Measurements from ENCODE around the gene PPP2R2C. TPM values are rescaled to one million over a fixed set of nuclear protein-coding genes. Genes with fewer than 3 reads are reported as not detected.

The PPP2R2C gene
- total and polyA plus RNA-seq, 2 donors, result 5.4 to 6.4 TPM

DNA sequence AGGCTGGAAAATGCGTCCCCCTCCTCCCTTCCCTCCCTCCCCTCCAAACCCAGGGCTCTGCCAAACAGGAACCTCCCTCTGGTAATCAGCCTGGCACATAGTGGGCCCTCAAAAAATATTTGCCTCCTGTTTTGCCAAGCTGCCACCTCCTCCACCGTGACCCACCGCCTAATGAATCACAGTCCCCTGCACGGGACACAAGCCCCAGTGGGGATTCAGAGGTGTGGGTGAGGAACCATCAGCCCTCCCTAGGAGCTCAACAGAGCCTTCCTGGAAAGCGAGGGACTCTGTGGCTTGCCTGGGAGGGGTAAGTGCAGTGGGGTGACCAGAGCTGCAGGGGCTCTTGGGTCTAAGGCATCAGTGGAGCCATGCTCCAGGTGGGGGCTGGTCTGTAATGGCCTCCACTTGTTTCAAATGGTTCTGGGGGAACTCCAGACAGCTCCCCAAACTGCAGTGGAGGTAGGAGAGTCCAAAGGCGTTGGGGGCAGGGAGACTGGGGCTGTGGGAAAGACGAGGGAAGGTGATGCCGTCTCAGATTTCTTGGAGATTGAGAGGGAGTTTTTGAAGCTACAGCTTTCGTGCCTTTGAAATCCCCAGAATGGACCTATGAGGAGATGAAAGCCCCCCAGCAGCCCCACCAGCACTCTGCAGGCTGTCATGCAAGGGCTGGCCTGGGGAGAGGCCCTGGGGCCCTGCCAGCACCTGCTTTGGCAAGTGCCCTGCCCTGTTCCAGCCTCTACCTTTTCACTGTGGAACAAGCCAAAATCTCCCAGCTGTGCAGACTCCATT lies 1.0 kb upstream of the PPP2R2C start:
- Histone ChIP-seq H3K36me3 (ENCODE audit: control insufficient read depth in 2 of 2, insufficient read depth in 2 of 2, low read length in 1 of 2) (no peaks in the 10 kb centered on the region), H3K27me3 (ENCODE audit: control insufficient read depth in 2 of 2, insufficient read depth in 1 of 2, low read length in 1 of 2) (peaks cover 40 to 54% of the 10 kb centered on the region in 2 donors)
- peak in 1 of 9 donors; percentile 25 for DNase-seq (ENCODE audit: low read depth in 6 of 9, low spot score in 9 of 9)

DNA sequence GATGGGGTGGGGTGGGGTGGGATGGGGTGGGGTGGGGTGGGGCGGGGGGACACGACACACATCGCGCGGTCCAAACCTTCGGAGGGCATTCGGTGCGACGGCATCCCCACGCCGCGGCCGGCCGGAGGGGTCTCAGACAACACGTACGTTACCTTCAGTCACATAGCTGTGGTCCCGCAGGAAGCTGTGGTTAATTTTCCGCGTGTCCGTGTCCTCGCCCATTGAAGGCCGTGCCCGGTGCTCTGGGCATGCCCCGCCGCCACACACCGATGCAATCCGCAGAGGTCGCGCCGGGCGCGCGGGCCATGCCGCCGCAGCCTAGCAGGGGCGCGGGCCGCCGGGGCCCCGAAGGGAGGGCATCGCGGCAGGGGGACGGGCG lies 417 bp downstream of the PPP2R2C start:
- no peak overlapping the region for H3K27ac ChIP-seq (ENCODE audit: low read depth in 1 of 2, low read length in 1 of 2)
- WGBS, result 4% methylated on average over 44 of the region's 44 CpGs
- peak overlapping the region in 1 of 2 donors; percentile 15 for H3K4me3 ChIP-seq (ENCODE audit: low read length in 2 of 2)
- H3K9me3 ChIP-seq (ENCODE audit: control insufficient read depth in 2 of 2, insufficient read depth in 1 of 2, low read length in 1 of 2), result no peaks in the 10 kb centered on the region
- H3K4me1 ChIP-seq (ENCODE audit: control insufficient read depth in 2 of 2, insufficient read depth in 2 of 2, low read length in 2 of 2), result no peaks in the 10 kb centered on the region
- H3K27me3 ChIP-seq (ENCODE audit: control insufficient read depth in 2 of 2, insufficient read depth in 1 of 2, low read length in 1 of 2), result peaks cover 40 to 59% of the 10 kb centered on the region in 2 donors
- H3K36me3 ChIP-seq (ENCODE audit: control insufficient read depth in 2 of 2, insufficient read depth in 2 of 2, low read length in 1 of 2), result no peaks in the 10 kb centered on the region
- DNase-seq (ENCODE audit: low read depth in 6 of 9, low spot score in 9 of 9), result no peak

More for the DNA sequence above, 1.0 kb upstream of the PPP2R2C start:
- Histone ChIP-seq H3K27ac (ENCODE audit: low read depth in 1 of 2, low read length in 1 of 2) (no peak overlapping the region), H3K4me3 (ENCODE audit: low read length in 2 of 2) (no peak overlapping the region), H3K9me3 (ENCODE audit: control insufficient read depth in 2 of 2, insufficient read depth in 1 of 2, low read length in 1 of 2) (no peaks in the 10 kb centered on the region), H3K4me1 (ENCODE audit: control insufficient read depth in 2 of 2, insufficient read depth in 2 of 2, low read length in 2 of 2) (no peaks in the 10 kb centered on the region)
- 41% methylated on average over 9 of the region's 9 CpGs for WGBS

DNA sequence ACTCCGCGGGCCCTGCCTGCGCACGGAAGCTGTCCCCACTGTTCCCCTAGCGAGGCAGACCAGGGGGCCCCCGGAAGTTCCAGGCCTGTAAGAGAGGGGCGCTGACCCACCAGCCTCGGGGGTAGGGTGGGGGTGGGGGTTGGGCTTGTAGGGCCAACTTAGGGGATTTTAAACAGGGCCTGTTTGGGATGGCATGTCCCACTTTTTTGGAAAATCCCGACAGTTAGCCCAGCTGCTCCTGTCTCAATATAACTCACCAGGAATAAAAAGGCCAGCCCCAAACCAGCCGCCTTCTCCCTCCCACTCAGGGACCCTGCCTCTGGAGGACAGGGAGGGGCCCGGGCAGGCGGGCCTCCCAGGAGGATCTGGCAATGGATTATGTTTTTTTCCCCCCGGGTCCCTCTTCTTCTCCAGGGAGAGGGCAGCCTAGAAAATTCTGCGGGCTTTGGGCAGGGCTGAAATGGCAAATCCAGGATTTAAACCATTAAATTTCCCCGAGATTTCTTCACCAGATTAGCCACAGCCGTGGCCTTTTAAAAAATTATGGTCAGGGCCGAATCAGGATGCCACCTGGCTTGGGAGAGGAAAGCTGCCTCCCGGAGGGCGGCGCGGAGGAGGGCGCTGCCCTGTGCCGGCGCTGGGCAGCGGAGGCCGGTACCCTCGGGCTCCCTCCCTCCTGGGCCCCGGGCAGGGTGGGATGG lies 957 bp downstream of the PPP2R2C start:
- Histone ChIP-seq H3K27me3 (ENCODE audit: control insufficient read depth in 2 of 2, insufficient read depth in 1 of 2, low read length in 1 of 2) (peaks cover 40 to 59% of the 10 kb centered on the region in 2 donors), H3K4me1 (ENCODE audit: control insufficient read depth in 2 of 2, insufficient read depth in 2 of 2, low read length in 2 of 2) (no peaks in the 10 kb centered on the region), H3K27ac (ENCODE audit: low read depth in 1 of 2, low read length in 1 of 2) (no peak overlapping the region), H3K4me3 (ENCODE audit: low read length in 2 of 2) (peak overlapping the region in 1 of 2 donors; percentile 3), H3K36me3 (ENCODE audit: control insufficient read depth in 2 of 2, insufficient read depth in 2 of 2, low read length in 1 of 2) (no peaks in the 10 kb centered on the region), H3K9me3 (ENCODE audit: control insufficient read depth in 2 of 2, insufficient read depth in 1 of 2, low read length in 1 of 2) (no peaks in the 10 kb centered on the region)
- 8% methylated on average over 28 of the region's 28 CpGs for WGBS
- no peak for DNase-seq (ENCODE audit: low read depth in 6 of 9, low spot score in 9 of 9)

DNA sequence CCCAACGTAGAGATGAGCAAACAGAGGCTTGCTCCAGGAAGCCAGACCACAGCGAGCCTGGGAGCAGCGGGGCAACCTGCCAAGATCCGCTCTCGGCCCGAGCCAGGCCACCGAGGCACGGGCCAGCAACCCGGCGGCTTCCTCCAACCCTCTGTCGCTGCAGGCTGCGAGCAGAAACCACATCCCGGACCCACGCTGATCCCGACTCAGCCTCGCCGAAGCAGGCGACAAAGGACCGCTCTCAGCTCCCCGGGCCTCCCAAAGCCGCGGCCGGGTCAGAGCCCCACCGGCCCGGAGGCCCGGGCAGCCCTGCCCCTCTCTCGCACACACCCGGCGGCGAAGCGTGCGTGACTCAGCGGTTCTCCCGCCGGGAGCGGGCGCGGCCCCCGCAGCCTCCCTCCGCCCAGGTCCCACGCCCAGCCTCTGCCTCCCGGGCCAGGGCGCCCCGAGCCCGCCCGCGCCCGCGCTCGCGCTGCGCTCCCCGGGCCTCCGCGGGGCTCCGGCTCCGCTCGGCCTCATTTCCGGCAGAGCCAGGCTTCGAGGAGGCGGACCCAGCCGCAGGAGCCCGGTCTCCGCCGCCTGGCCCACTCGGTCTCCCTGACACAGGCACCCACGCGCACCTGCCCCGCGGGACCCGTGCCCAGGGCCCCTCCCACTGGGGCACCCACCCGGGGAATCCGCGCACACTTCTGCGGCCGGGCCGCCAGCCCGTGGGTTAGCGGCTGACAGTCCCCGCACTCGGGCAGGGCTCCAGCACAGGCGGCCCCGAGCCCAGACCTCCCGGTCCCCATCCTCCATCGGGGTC lies 1.7 kb downstream of the PPP2R2C start:
- DNase-seq (ENCODE audit: low read depth in 6 of 9, low spot score in 9 of 9), result no peak

DNA sequence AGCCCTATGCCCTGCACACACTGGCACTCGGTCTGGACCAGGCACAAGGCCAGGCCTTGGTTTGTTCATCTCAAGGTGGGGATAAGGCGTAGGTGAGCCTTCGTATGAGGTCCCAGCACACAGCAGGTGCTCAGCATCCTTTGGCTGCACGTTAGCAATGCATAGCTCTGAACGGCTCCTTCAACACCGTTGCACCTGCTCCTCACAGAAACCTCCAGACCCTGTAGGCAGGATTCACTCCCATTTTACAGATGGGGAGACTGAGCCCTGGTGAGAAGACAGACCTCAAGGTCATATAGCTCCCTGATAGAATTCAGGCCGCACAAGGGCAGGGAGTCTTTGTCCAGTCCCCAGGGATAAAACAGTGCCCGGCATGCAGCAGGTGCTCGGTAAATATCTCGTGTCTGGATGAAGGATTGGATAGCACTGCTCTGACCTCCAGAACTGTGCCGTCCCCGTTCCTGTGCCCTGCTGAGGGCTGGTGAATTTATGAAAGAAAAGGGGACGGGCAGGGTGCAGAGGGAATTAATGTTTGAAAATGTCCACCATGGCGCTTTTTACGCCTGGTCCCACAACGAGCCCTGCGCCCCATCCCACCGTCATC lies 2.4 kb downstream of the PPP2R2C start:
- 59% methylated on average over 18 of the region's 18 CpGs for WGBS
- no peak overlapping the region for H3K27ac ChIP-seq (ENCODE audit: low read depth in 1 of 2, low read length in 1 of 2)
- no peaks in the 10 kb centered on the region for H3K4me1 ChIP-seq (ENCODE audit: control insufficient read depth in 2 of 2, insufficient read depth in 2 of 2, low read length in 2 of 2)
- no peaks in the 10 kb centered on the region for H3K36me3 ChIP-seq (ENCODE audit: control insufficient read depth in 2 of 2, insufficient read depth in 2 of 2, low read length in 1 of 2)
- DNase-seq (ENCODE audit: low read depth in 6 of 9, low spot score in 9 of 9), result no peak
- H3K9me3 ChIP-seq (ENCODE audit: control insufficient read depth in 2 of 2, insufficient read depth in 1 of 2, low read length in 1 of 2), result no peaks in the 10 kb centered on the region
- H3K4me3 ChIP-seq (ENCODE audit: low read length in 2 of 2), result no peak overlapping the region
- H3K27me3 ChIP-seq (ENCODE audit: control insufficient read depth in 2 of 2, insufficient read depth in 1 of 2, low read length in 1 of 2), result peaks cover 40 to 59% of the 10 kb centered on the region in 2 donors

More for the DNA sequence above, 1.7 kb downstream of the PPP2R2C start:
- Histone ChIP-seq H3K27ac (ENCODE audit: low read depth in 1 of 2, low read length in 1 of 2) (no peak overlapping the region), H3K27me3 (ENCODE audit: control insufficient read depth in 2 of 2, insufficient read depth in 1 of 2, low read length in 1 of 2) (peaks cover 40 to 59% of the 10 kb centered on the region in 2 donors), H3K4me3 (ENCODE audit: low read length in 2 of 2) (peak overlapping the region in 1 of 2 donors; percentile 10), H3K4me1 (ENCODE audit: control insufficient read depth in 2 of 2, insufficient read depth in 2 of 2, low read length in 2 of 2) (no peaks in the 10 kb centered on the region), H3K36me3 (ENCODE audit: control insufficient read depth in 2 of 2, insufficient read depth in 2 of 2, low read length in 1 of 2) (no peaks in the 10 kb centered on the region), H3K9me3 (ENCODE audit: control insufficient read depth in 2 of 2, insufficient read depth in 1 of 2, low read length in 1 of 2) (no peaks in the 10 kb centered on the region)
- WGBS, result 3% methylated on average over 85 of the region's 85 CpGs

DNA sequence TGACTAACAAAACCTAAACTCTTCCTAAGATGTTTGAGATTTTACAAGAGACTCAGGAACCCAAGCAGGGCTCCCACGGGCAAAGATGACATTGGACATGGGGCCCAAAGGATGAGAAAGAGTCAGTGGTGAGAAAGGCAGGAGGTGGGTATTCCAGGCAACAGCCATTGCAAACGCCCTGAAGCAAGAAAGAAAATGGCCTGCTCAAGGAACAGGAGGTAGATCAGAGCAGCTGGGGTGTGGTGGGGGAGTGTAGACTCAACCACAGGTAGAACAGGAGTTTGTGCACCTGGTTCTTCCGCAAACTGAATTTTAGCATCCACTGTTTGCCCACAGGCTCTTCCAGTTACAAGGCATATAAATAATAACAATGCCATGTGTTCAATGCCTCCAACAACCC lies 3.3 kb downstream of the PPP2R2C start:
- Histone ChIP-seq H3K4me1 (ENCODE audit: control insufficient read depth in 2 of 2, insufficient read depth in 2 of 2, low read length in 2 of 2) (no peaks in the 10 kb centered on the region), H3K27me3 (ENCODE audit: control insufficient read depth in 2 of 2, insufficient read depth in 1 of 2, low read length in 1 of 2) (peaks cover 40 to 56% of the 10 kb centered on the region in 2 donors)

DNA sequence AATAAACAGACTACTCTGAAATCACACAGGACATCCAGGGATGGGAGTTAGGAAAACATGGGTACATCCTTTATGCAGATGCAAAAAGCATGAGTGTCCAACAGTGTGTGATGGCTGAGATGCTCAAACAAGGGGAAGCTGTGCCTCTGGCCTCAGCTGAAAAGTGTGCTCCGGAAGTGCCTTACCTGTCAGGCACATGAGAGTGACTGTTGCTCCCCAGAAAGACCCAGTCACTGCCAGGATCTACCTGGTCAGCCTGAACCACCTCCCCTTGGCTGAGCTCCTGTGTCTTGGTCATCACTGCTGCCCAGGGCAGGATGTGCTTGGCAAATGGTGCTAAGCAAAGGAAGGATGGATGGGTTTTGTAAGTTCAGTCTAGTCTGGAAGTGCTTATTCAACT lies 4.0 kb downstream of the PPP2R2C start:
- Histone ChIP-seq H3K9me3 (ENCODE audit: control insufficient read depth in 2 of 2, insufficient read depth in 1 of 2, low read length in 1 of 2) (no peaks in the 10 kb centered on the region), H3K4me1 (ENCODE audit: control insufficient read depth in 2 of 2, insufficient read depth in 2 of 2, low read length in 2 of 2) (no peaks in the 10 kb centered on the region), H3K4me3 (ENCODE audit: low read length in 2 of 2) (no peak overlapping the region), H3K27me3 (ENCODE audit: control insufficient read depth in 2 of 2, insufficient read depth in 1 of 2, low read length in 1 of 2) (peaks cover 37 to 49% of the 10 kb centered on the region in 2 donors), H3K36me3 (ENCODE audit: control insufficient read depth in 2 of 2, insufficient read depth in 2 of 2, low read length in 1 of 2) (no peaks in the 10 kb centered on the region), H3K27ac (ENCODE audit: low read depth in 1 of 2, low read length in 1 of 2) (no peak overlapping the region)
- no peak for DNase-seq (ENCODE audit: low read depth in 6 of 9, low spot score in 9 of 9)
- 75% methylated on average over 1 of the region's 1 CpG for WGBS

More for the DNA sequence above, 3.3 kb downstream of the PPP2R2C start:
- Histone ChIP-seq H3K4me3 (ENCODE audit: low read length in 2 of 2) (no peak overlapping the region), H3K9me3 (ENCODE audit: control insufficient read depth in 2 of 2, insufficient read depth in 1 of 2, low read length in 1 of 2) (no peaks in the 10 kb centered on the region), H3K36me3 (ENCODE audit: control insufficient read depth in 2 of 2, insufficient read depth in 2 of 2, low read length in 1 of 2) (no peaks in the 10 kb centered on the region), H3K27ac (ENCODE audit: low read depth in 1 of 2, low read length in 1 of 2) (no peak overlapping the region)
- 78% methylated on average over 3 of the region's 3 CpGs for WGBS
- DNase-seq (ENCODE audit: low read depth in 6 of 9, low spot score in 9 of 9), result no peak

DNA sequence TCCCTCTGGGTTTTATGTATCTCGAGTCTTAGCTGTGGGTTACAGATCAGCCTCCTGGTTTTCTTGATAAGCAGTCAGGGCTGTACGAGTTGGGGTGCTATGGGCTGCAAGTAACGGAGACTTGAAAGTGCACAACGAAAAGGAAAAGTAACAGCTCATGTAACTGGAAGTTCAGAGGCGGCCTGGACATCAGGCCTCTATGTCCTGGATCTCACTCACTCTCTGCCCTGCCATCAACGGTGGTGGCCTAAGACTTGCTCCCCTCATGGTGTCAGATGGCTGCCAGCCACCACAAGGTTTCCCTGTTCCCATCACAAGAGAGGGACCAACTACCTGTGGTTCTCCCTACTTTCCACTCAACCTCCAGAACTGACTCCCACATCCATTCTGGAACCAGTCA lies 4.8 kb downstream of the PPP2R2C start:
- Histone ChIP-seq H3K27me3 (ENCODE audit: control insufficient read depth in 2 of 2, insufficient read depth in 1 of 2, low read length in 1 of 2) (peaks cover 29 to 42% of the 10 kb centered on the region in 2 donors), H3K4me1 (ENCODE audit: control insufficient read depth in 2 of 2, insufficient read depth in 2 of 2, low read length in 2 of 2) (no peaks in the 10 kb centered on the region), H3K27ac (ENCODE audit: low read depth in 1 of 2, low read length in 1 of 2) (no peak overlapping the region), H3K36me3 (ENCODE audit: control insufficient read depth in 2 of 2, insufficient read depth in 2 of 2, low read length in 1 of 2) (no peaks in the 10 kb centered on the region), H3K9me3 (ENCODE audit: control insufficient read depth in 2 of 2, insufficient read depth in 1 of 2, low read length in 1 of 2) (no peaks in the 10 kb centered on the region), H3K4me3 (ENCODE audit: low read length in 2 of 2) (no peak overlapping the region)
- WGBS, result 86% methylated on average over 6 of the region's 6 CpGs
- no peak for DNase-seq (ENCODE audit: low read depth in 6 of 9, low spot score in 9 of 9)

All from thymus (tissue), 11 donors.